Activated T-helper 17 cell treated with anti-CD3 and anti-CD28 coated beads, Interleukin-2, amount 50 U/mL, for 72 hours (primary cell): ENCODE data around the gene PCDHA4. TPM values are rescaled to one million over a fixed set of nuclear protein-coding genes. Genes with fewer than 3 reads are reported as not detected.

Source experiments
- ATAC-seq: fragments of 150-1000 bp; cut with Tn5 transposase; replicated peaks from 2 replicates; pipeline ENCODE4 v1.10.0; 2021; ENCODE audit warnings: mild to moderate bottlenecking, moderate library complexity
- H3K27ac Mint-ChIP-seq: one replicate; pipeline ENCODE4 v1.8.0; 2022; ENCODE audit warnings: mixed read lengths
- H3K27me3 Mint-ChIP-seq: one replicate; pipeline ENCODE4 v1.8.0; 2022; ENCODE audit warnings: mixed read lengths
- H3K36me3 Mint-ChIP-seq: one replicate; pipeline ENCODE4 v1.8.0; 2022; ENCODE audit warnings: low read depth, mild to moderate bottlenecking, mixed read lengths
- H3K4me1 Mint-ChIP-seq: one replicate; pipeline ENCODE4 v1.8.0; 2022; ENCODE audit warnings: mixed read lengths
- H3K4me3 Mint-ChIP-seq: one replicate; pipeline ENCODE4 v1.8.0; 2022; ENCODE audit warnings: mild to moderate bottlenecking, mixed read lengths
- H3K9me3 Mint-ChIP-seq: one replicate; pipeline ENCODE4 v1.8.0; 2022; ENCODE audit warnings: mixed read lengths
- total RNA-seq, 2 donors: library from RNA; stranded (reverse); gene quantifications; one replicate each; pipeline ENCODE4 v1.2.3, GENCODE V29; 2022

PCDHA4 gene
- total RNA-seq, 2 donors from 2014 or later: not detected

DNA sequence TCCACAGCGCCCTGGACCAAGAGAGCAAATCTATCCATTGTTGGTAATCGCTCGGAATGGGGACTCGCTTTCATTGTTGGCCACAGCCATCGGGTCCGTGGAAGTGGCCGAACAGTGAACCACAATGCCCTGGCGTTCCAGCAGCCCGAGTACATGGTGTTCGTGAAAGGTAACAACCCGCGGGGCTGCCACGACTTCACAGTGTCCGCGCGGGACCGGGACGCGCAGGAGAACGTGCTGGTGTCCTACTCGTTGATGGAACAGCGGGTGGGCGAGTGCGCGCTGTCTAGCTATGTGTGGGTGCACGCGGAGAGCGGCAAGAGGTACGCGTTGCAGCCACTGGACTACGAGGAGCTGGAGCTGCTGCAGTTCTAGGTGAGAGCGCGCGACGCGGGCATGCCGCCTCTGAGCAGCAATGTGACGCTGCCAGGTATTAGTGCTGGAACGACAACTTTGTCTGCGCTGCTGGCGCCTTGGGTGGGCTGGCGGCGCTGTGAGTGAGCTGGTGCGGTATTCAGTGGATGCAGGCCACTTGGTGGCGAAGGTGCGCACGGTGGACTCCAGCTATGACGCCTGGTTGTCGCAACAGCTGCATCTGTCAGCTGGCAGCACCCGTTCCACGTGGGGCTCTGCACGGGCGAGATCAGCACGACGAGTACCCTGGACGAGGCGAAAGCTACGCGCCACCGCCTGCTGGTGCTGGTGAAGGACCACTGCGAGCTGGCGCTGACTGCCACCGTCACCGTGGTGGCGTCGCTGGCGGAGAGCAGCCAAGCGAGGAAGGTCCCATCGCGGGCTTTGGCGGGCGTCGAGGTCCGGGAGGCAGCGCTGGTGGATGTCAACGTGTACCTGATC is 55.8 kb downstream of the PCDHA4 start:
- Mint-ChIP-seq H3K27ac (no peak overlapping the region), H3K9me3 (no peaks in the 10 kb centered on the region), H3K36me3 (no peaks in the 10 kb centered on the region), H3K27me3 (peaks cover 20% of the 10 kb centered on the region), H3K4me3 (no peak overlapping the region), H3K4me1 (no peaks in the 10 kb centered on the region)
- ATAC-seq: no peak

Other genes starting within 250 kb of the PCDHA4 start
- gene SRA1, start 249.6 kb upstream of the PCDHA4 start, total RNA-seq: 10 to 100 TPM; 32.3 to 39.1 TPM
- 10 to 100 TPM; 20.5 to 56.6 TPM for gene APBB3, start 242.5 kb upstream of the PCDHA4 start, total RNA-seq
- gene SLC35A4, start 242.2 kb upstream of the PCDHA4 start, total RNA-seq: 10 to 100 TPM; 56.0 to 89.6 TPM
- under 1 TPM; 0.32 to 0.39 TPM for gene CD14, start 173.9 kb upstream of the PCDHA4 start, total RNA-seq
- gene TMCO6, start 167.6 kb upstream of the PCDHA4 start, total RNA-seq: 10 to 100 TPM; 22.9 to 30.6 TPM
- 10 to 100 TPM; 48.1 to 63.9 TPM for gene NDUFA2, start 159.4 kb upstream of the PCDHA4 start, total RNA-seq
- 10 to 100 TPM; 76.9 to 85.8 TPM for gene IK, start 159.2 kb upstream of the PCDHA4 start, total RNA-seq
- 10 to 100 TPM; 38.8 TPM for gene WDR55, start 142.2 kb upstream of the PCDHA4 start, total RNA-seq
- gene DND1, start 133.5 kb upstream of the PCDHA4 start, total RNA-seq: 1 to 10 TPM; 3.0 to 3.4 TPM
- 100 to 1,000 TPM in 1 of 2 donors, 10 to 100 TPM in 1; 82.2 to 103 TPM for gene HARS1, start 115.7 kb upstream of the PCDHA4 start, total RNA-seq
- gene HARS2, start 115.6 kb upstream of the PCDHA4 start, total RNA-seq: 10 to 100 TPM; 24.7 to 30.2 TPM
- gene ZMAT2, start 106.6 kb upstream of the PCDHA4 start, total RNA-seq: 10 to 100 TPM; 47.5 to 58.0 TPM
- gene PCDHA1, start 20.9 kb upstream of the PCDHA4 start, total RNA-seq: not detected
- not detected for gene PCDHA2, start 12.2 kb upstream of the PCDHA4 start, total RNA-seq
- gene PCDHA3, start 6.0 kb upstream of the PCDHA4 start, total RNA-seq: not detected
- not detected for gene PCDHA5, start 14.5 kb downstream of the PCDHA4 start, total RNA-seq
- not detected for gene PCDHA6, start 20.9 kb downstream of the PCDHA4 start, total RNA-seq
- gene PCDHA7, start 27.2 kb downstream of the PCDHA4 start, total RNA-seq: not detected
- not detected for gene PCDHA8, start 34.1 kb downstream of the PCDHA4 start, total RNA-seq
- gene PCDHA9, start 41.3 kb downstream of the PCDHA4 start, total RNA-seq: not detected
- gene PCDHA10, start 48.8 kb downstream of the PCDHA4 start, total RNA-seq: not detected
- not detected for gene PCDHA11, start 61.9 kb downstream of the PCDHA4 start, total RNA-seq
- not detected for gene PCDHA12, start 68.2 kb downstream of the PCDHA4 start, total RNA-seq
- not detected for gene PCDHA13, start 75.1 kb downstream of the PCDHA4 start, total RNA-seq
- not detected for gene PCDHAC1, start 119.2 kb downstream of the PCDHA4 start, total RNA-seq
- not detected for gene PCDHAC2, start 159.4 kb downstream of the PCDHA4 start, total RNA-seq
- not detected for gene PCDHB1, start 244.3 kb downstream of the PCDHA4 start, total RNA-seq